CD4-positive, alpha-beta T cell treated with Interleukin-15 for 1 hour (primary cell): Measurements from ENCODE around the gene VWA2.

Source experiments
- DNase-seq: peaks from one replicate; pipeline ENCODE4 v3.0.0-alpha.2; 2020

Gene VWA2

DNA sequence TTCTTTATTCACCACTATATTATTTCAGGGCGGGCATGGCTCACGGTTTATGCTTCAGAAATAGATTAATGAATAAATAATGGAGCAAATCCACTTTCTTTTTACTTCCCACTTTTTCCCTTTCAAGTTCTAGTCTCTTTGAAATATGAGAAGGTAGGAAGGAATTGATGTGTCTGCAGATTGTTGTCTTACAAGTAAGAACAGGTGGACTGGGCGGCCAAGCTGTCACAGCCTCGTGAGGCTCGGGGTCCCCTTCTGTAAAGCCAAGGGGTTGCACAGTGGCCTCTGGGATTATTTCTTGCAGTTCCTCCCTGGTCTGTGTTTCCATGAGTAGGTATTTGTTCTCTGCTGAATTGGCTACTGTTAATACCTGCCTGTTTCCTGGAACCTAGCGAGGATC lies 11.2 kb downstream of the VWA2 start:
- DNase-seq = no peak

GRCh38 chr10:114250716-114251115 lies 11.7 kb downstream of the VWA2 start:
- no peak for DNase-seq

DNA sequence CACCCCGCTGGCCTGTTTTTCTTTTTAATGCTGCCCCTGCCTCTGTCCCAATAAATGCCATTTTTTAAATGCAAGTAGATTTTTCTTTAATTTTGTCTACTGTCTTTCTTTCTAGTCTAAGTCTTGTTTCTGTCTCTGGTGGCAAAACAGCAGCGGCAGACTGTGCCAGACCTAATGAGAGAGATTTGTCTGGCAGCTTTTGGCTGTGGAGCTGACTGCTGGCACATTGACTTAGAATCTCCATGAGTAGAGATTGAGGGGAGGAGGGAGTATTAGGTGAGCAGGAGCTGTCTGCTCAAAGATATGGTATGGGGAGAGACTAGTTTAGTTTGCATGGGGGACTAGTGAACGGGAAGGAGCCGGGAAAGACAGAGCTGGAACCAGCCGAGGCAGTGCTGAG lies 13.0 kb downstream of the VWA2 start:
- DNase-seq = no peak

DNA sequence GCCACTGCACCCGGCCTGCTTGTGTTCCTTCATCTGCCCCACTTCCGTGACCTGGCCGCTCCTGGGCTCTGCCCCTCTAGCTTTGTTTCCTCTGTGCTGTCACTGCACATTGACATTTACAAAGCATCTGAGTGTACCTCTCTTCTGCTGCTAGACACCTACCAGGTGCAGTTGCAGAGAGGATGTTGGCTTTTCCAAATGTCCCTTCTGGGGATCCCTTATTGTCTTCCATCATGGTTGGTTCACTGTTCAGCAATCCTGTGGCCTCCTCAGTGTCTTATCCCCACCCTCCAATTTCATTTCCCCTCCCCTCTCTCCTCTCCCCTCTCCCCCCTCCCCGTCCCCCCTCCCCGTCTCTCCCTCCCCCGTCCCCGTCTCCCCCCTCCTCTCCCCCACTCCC lies 13.8 kb downstream of the VWA2 start:
- no peak for DNase-seq

DNA sequence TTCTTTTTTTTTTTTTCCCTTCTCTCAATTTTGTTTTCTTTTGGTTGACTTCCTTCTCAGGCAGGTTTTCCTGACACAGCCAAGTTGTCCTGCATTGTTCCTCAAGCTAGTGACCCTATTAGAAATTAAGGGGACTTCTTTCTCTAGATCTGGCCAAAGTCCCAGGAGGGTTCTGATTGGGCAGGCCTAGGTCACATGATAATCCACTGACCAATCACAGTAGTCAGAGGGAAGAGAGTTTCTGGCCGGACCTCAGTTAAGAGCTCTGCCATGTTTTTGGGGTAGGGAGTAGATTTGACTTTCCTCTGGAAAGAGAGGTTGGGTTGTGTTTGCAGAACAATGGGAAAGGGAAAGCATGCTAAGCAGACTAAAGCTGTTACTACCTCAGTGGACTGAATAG lies 16.2 kb downstream of the VWA2 start:
- no peak for DNase-seq

GRCh38 chr10:114256008-114256765 lies 17.1 kb downstream of the VWA2 start:
- DNase-seq = no peak

DNA sequence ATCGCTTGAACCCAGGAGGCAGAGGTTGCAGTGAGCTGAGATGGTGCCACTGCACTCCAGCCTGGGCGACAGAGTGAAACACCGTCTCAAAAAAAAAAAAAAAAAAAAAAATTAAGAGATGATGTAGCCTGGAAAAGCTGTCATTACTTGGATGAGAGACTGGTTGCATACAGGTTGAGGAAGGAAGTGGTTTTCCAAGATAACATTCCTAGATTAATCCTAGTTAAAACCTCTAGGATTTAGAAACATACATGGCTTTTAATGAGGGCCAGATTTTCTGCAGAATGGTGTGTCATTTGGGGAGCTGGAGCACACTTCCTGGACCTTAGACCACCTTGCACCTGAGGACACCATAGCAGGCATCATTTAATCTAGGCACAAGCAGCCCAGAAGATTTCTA lies 17.8 kb downstream of the VWA2 start:
- no peak for DNase-seq

DNA sequence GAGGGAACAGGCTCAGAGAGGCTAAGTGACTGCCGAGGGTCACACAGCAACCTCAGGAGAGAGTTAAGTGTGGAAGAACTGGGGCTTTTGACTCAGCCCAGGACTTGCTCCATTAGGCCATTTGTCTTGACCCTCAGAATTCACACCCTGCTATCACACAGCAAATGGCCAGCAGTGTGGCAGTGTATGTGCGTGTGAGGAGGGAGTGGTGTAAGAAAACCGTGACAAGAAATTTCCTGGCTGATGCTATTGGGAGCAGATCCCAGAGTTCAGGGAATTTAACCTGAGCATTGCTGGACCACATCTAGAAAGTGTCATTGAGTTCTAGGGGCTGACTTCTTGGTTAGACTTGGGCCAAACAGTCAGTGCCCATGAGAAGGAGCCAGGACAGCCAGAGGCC lies 18.4 kb downstream of the VWA2 start:
- no peak for DNase-seq

DNA sequence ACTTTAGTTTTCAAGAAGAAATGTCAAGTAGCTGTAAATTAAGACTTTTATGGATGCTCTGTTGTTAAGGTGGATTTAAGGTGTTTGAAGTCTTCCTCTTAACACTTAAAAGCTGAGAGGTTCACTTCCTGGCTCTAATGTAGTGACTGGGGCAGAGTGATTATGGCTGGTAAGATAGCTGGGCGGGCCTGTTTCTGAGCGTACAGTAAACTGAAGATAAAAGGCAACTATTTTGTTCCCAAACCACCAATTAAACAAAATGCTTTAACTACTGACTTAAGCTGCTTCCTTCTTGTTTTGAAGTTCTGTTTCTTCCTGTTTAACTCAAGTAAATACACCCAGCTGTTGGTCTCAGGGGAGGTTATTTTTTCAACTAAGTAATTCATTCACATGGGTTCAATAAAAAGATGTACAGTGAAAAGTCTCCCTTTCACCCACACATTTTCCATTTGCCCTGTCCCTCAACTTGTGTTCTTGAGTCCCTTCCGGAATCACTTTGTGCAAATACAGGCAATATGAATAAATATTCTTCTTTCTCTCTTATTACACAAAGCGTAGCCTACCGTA lies 19.3 kb downstream of the VWA2 start:
- DNase-seq = no peak

- DNase-seq = no peak
These were observed 20.8 kb downstream of the VWA2 start for GRCh38 chr10:114259824-114260223.

DNA sequence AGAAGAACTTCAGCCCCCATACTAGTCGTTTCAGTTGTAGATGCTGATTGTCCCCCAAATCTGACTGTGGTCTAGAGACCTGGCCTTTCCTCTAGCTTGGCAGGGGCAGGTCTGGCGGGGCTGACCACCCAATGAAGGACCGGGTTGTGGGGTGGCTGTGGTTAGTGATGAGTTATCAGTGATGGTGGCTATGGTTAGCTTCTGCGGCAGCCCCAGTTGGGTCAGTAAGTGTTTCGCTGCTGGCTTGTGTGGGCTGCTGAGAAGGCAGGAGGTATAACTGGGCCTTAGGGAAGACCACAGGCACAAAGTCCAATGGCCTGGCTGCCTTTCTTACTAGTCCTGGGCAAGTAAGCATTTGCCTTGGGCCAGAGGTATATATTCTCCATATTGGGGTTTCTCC lies 21.3 kb downstream of the VWA2 start:
- DNase-seq = no peak

GRCh38 chr10:114261076-114261475 lies 22.0 kb downstream of the VWA2 start:
- no peak for DNase-seq

DNA sequence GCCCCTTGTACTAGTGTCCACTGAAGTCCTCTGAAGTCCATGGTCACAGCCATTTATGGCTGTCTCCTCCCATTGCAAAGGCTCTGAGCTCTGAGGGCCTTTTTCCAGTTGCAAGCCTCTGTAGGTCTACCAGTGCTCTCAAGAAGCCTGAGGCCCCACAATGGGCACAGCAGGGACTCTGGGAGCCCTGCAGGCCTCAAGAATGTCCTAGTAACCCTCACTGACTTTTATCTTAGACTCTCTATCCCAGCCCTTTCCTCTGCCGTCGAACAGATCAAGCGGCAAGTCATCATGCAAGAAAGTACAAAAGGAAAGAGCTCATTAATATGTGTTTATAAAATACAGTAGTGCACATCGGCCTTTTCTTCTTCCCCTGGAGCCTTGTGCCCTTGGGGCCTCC lies 23.4 kb downstream of the VWA2 start:
- no peak for DNase-seq

GRCh38 chr10:114265392-114266053 lies 26.5 kb downstream of the VWA2 start:
- DNase-seq = no peak

DNA sequence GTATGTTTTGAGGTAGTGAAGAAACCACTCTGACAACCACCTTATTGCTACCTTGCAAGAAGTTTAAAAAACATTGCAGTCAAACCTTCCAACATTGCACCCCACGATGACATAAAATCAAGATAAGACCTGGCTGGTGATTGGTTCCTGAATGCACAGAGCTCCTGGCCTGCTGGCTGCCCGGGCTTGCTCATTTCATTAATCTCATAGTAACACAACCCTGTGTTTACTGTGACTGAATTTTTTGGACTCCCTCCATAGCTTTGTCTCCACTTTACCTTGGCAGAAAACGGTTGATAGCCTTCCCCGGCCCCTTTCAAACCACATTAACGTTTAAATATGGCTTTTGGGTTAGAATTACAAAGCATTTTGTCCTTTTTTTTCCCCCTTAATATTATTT lies 27.5 kb downstream of the VWA2 start:
- no peak for DNase-seq

DNA sequence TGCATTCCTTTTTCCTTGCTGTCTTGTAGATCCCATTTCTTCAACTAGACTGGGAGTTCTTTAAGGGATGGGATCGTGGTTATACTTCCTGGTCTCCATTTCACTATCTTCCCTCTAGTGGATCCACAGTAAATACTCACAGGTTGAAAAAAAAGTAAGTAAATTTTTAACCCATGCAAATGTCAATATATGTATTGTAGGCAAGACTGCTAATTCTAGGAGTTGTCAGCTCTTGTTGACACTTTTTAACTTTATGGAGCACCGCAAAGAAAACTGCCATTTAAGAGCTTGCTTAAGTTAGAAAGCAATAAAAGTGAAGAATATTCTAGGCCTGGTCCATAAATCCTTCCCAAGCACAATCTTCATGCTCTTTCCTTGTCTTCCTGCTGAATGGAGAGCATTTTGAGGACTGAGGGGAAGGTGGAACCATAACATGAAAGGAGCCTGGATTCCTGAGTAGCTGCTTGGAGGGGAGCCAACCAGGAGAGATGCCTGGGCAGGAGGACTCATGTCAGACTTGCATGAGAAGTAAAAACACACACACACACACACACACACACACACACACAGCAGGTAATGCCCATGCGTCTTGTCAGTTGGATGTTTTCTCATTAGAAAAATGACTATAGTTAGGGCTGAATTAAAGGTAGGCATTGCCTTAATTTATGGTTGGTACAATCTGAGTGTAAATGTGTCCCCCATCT lies 32.2 kb downstream of the VWA2 start:
- DNase-seq = no peak

GRCh38 chr10:114271779-114272167 lies 32.7 kb downstream of the VWA2 start:
- no peak for DNase-seq

DNA sequence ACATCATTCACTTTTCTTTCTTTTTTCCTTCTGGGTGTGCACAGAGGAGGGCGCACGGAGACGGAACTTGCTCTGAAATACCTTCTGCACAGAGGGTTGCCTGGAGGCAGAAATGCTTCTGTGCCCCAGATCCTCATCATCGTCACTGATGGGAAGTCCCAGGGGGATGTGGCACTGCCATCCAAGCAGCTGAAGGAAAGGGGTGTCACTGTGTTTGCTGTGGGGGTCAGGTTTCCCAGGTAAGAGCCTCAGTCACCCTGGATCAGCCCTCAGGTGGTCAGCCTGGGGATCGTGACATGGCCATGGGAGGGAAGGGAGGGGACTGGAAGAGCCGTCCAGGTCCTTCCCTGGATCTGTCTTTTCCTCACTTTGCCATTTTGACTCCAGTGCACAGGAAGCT lies 33.6 kb downstream of the VWA2 start:
- no peak for DNase-seq

DNA sequence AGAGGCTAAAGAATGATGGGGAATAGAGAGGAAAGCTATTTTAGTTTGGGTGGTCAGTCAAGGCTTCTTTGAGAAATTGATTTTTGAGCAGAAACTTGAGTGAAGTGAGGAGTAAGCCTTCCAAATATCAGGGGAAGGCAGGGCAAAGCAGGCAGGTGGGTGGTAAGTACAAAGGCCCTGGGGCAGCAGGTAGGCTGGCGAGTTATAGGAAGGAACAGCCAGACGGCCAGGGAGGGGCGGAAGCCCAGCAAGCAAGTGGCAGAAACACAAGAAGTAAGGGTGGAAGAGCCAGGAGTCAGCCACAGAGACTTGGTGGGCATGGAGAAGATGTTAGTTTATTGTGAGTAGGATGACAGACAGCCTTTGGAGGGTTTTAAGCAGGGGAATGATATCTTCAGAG lies 34.9 kb downstream of the VWA2 start:
- DNase-seq = no peak

DNA sequence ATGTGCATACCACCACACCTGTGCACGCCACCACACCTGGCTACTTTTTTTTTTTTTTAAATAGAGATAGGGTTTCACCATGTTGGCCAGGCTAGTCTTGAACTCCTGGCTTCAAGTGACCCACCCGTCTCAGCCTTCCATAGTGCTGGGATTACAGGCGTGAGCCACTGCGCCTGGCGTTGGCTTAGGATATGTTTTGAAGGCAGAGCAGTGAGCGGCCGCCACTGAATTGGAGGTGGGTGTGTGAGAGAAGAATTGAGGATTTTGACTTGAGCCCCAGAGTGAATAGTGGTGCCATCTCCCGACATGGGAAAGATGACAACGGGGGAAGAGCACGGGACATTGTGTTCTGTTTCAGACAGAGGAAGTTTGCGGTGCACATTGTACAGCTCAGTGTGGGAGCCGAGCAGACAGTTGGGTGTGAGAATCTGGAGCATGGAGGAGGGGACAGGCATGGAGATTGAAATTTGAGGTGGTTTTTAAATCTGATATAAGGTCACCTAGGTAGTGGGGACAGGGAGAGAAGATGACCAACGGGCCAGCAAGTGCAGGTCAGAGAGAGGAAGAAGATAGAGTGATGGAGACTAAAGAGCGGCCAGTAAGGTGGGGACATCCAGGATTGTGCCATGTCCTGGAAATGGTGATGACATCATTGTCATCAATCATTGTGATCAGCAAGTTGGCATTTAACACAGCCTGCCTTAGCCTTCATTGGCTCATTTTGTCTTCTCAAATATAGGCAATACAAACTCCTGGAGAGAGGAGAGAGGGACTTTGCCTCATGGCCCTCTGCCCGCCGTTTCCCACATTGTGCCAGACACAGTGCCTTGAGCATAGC lies 35.8 kb downstream of the VWA2 start:
- no peak for DNase-seq

- DNase-seq = no peak
These were observed 37.0 kb downstream of the VWA2 start for GRCh38 chr10:114276066-114276465.

DNA sequence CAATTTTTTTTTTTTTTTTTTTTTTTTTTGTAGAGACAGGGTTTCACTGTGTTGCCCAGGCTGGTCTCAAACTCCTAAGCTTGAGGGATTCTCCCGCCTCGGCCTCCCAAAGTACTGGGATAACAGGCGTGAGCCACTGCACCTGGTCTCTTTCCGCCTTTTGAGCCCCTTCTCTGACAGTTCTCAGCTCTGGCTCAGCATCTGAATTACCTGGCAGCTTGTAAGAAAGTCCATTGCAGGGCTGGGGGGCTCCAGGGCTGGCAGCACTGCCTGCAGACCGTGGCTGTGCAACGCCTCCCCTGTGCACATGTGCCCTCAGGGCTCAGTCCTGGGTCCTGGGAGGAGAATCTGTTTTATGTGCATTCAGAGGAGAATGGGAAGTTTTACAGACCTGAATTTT lies 37.6 kb downstream of the VWA2 start:
- no peak for DNase-seq
